ENCODE results near the gene FOS. TPM values are rescaled to one million over a fixed set of nuclear protein-coding genes. Genes with fewer than 3 reads are reported as not detected.

The FOS gene
- total RNA-seq, 1 donor from 2014 or later: 32.9 TPM

GRCh38 chr14:75292101-75292563 is 13.5 kb downstream of the FOS start:
- no peak for DNase-seq (ENCODE audit: low spot score)
- peaks cover 18% of the 10 kb centered on the region for H3F3A ChIP-seq (ENCODE audit: low read depth)
- H2AFZ ChIP-seq (replicated peaks): no peak overlapping the region
- Mint-ChIP-seq H3K36me3 (no peaks in the 10 kb centered on the region), H3K9me3 (no peaks in the 10 kb centered on the region), H3K4me1 (peaks cover 30% of the 10 kb centered on the region), H3K27ac (no peak overlapping the region), H3K27me3 (ENCODE audit: insufficient read depth, low read depth) (peaks cover 10% of the 10 kb centered on the region), H3K4me3 (no peak overlapping the region)
- no peaks in the 10 kb centered on the region for H3K27me3 ChIP-seq
- H3K4me2 ChIP-seq: no peak overlapping the region
- no peak for TF ChIP-seq EZH2 (IDR thresholded peaks at IDR 0.05)
- TF ChIP-seq, protein P1, sequence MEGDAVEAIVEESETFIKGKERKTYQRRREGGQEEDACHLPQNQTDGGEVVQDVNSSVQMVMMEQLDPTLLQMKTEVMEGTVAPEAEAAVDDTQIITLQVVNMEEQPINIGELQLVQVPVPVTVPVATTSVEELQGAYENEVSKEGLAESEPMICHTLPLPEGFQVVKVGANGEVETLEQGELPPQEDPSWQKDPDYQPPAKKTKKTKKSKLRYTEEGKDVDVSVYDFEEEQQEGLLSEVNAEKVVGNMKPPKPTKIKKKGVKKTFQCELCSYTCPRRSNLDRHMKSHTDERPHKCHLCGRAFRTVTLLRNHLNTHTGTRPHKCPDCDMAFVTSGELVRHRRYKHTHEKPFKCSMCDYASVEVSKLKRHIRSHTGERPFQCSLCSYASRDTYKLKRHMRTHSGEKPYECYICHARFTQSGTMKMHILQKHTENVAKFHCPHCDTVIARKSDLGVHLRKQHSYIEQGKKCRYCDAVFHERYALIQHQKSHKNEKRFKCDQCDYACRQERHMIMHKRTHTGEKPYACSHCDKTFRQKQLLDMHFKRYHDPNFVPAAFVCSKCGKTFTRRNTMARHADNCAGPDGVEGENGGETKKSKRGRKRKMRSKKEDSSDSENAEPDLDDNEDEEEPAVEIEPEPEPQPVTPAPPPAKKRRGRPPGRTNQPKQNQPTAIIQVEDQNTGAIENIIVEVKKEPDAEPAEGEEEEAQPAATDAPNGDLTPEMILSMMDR (IDR thresholded peaks at IDR 0.05): no peak
- TF ChIP-seq EZH2phosphoT487 (IDR thresholded peaks at IDR 0.05): no peak
- H3K79me2 ChIP-seq (ENCODE audit: low read depth): no peaks in the 10 kb centered on the region
- no peaks in the 10 kb centered on the region for H3K9me3 ChIP-seq (ENCODE audit: low read depth)
- no peak overlapping the region for H3K9ac ChIP-seq
- H3K36me3 ChIP-seq: no peaks in the 10 kb centered on the region
- no peak overlapping the region for H3K27ac ChIP-seq
- H3K4me3 ChIP-seq: no peak overlapping the region
- no peaks in the 10 kb centered on the region for H4K20me1 ChIP-seq (ENCODE audit: low read depth)
- peaks cover 20% of the 10 kb centered on the region for H3K4me1 ChIP-seq

DNA sequence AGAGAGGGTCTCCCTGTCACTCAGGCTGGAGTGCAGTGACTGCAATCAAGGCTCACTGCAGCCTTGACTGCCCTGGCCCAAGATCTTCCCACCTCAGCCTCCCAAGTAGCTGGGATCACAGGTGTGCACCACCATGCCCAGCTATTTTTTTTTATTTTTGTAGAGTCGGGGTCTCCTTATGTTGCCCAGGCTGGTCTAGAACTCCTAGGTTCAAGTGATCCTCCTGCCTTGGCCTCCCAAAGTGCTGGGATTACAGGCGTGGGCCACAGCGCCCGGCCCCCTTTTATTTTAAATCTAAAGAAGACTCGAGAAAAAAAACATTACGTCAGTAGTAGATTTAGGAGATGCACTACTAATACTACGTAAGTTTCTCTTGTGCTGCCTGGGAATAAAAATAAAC is 14.3 kb downstream of the FOS start:
- Histone ChIP-seq H4K20me1 (ENCODE audit: low read depth) (no peaks in the 10 kb centered on the region), H2AFZ (replicated peaks) (no peak overlapping the region), H3K9ac (no peak overlapping the region), H3K27ac (no peak overlapping the region), H3K4me3 (no peak overlapping the region), H3F3A (ENCODE audit: low read depth) (peaks cover 18% of the 10 kb centered on the region), H3K4me1 (peaks cover 15% of the 10 kb centered on the region), H3K36me3 (no peaks in the 10 kb centered on the region), H3K4me2 (no peak overlapping the region), H3K9me3 (ENCODE audit: low read depth) (no peaks in the 10 kb centered on the region), H3K79me2 (ENCODE audit: low read depth) (no peaks in the 10 kb centered on the region), H3K27me3 (no peaks in the 10 kb centered on the region)
- Mint-ChIP-seq H3K36me3 (no peaks in the 10 kb centered on the region), H3K4me1 (peaks cover 25% of the 10 kb centered on the region), H3K27me3 (ENCODE audit: insufficient read depth, low read depth) (peaks cover 10% of the 10 kb centered on the region), H3K27ac (peak overlapping the region; percentile 99), H3K4me3 (peak overlapping the region; percentile 85), H3K9me3 (no peaks in the 10 kb centered on the region)
- TF ChIP-seq EZH2phosphoT487 (IDR thresholded peaks at IDR 0.05) (no peak), EZH2 (IDR thresholded peaks at IDR 0.05) (no peak)
- TF ChIP-seq, protein P1 (IDR thresholded peaks at IDR 0.05): no peak
- no peak for DNase-seq (ENCODE audit: low spot score)

DNA sequence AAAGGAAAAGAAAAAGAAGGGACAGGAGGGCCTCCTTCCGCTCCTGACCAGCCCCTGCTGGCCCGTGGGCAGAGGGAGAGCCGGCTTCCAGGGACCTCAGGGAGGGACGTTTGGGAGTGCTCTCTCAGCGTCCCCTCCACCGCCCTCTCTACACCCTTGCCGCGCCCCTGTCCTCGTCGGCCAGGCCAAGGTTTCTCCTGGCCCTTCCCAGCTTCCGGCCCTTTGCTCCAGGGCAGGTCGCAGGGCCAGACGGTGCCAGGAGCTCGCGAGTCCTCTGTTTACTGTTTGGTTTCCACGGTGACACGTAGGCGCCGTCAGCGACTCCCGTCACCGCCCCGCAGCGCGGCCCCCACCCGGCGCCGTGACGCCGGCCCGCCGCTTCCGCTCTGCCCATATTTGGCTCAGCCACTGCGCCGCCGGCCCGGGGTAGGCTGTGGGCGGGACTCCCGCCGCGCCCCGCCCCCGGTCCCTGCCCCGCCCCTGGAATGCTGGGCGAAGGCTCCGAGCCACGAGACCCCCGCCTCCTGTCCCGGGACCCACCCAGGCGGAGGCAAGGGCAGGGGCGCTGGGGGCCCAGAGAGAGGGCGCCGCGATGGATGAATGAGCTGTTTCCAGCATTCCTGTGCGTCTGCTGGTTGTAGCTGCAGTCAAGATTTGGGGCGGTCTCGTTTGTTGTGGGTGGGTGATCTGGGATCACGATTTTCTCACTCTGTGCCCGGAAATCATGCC is 15.5 kb downstream of the FOS start:
- Mint-ChIP-seq H3K27ac (peak overlapping the region; percentile 99), H3K9me3 (no peaks in the 10 kb centered on the region), H3K4me3 (peak overlapping the region; percentile 88), H3K4me1 (peaks cover 24% of the 10 kb centered on the region), H3K27me3 (ENCODE audit: insufficient read depth, low read depth) (peaks cover 13% of the 10 kb centered on the region), H3K36me3 (no peaks in the 10 kb centered on the region)
- no peaks in the 10 kb centered on the region for H3K27me3 ChIP-seq
- no peaks in the 10 kb centered on the region for H3K36me3 ChIP-seq
- no peaks in the 10 kb centered on the region for H3K79me2 ChIP-seq (ENCODE audit: low read depth)
- peak overlapping the region; percentile 85 for H3K4me2 ChIP-seq
- no peaks in the 10 kb centered on the region for H3K9me3 ChIP-seq (ENCODE audit: low read depth)
- H2AFZ ChIP-seq (replicated peaks): peak overlapping the region; percentile 85
- peaks cover 10% of the 10 kb centered on the region for H3K4me1 ChIP-seq
- H3K9ac ChIP-seq: no peak overlapping the region
- peak overlapping the region; percentile 53 for H3K4me3 ChIP-seq
- H3F3A ChIP-seq (ENCODE audit: low read depth): peaks cover 18% of the 10 kb centered on the region
- H3K27ac ChIP-seq: peak overlapping the region; percentile 76
- peak; percentile 98 for DNase-seq (ENCODE audit: low spot score)
- TF ChIP-seq EZH2 (IDR thresholded peaks at IDR 0.05): no peak
- TF ChIP-seq, protein P1 (IDR thresholded peaks at IDR 0.05): no peak
- no peak for TF ChIP-seq EZH2phosphoT487 (IDR thresholded peaks at IDR 0.05)
- no peaks in the 10 kb centered on the region for H4K20me1 ChIP-seq (ENCODE audit: low read depth)

Measured in neural progenitor cell (in vitro differentiated cells).